HG03520 (cell line): ENCODE data around the gene POLR1B.
"Not testable (repeated sequence)": the region's sequence is repeated elsewhere in the genome, so short reads cannot be mapped to it uniquely, and the experiment has no call there.

ENCODE experiments used
- ATAC-seq: cut with Tn5 transposase; IDR thresholded peaks from one replicate; pipeline ENCODE4 v1.9.1; 2021; ENCODE audit warnings: mild to moderate bottlenecking, moderate library complexity; ENCODE audit not compliant: unreplicated experiment

Gene POLR1B

GRCh38 chr2:112541315-112542122, 746 bp upstream of the POLR1B start:
- ATAC-seq: peak; percentile 47

- ATAC-seq: no peak
Observed at GRCh38 chr2:112542984-112543661, 858 bp downstream of the POLR1B start.

GRCh38 chr2:112547333-112547732, 5.1 kb downstream of the POLR1B start:
- no peak for ATAC-seq

- no peak for ATAC-seq
Observed at GRCh38 chr2:112548980-112549379, 6.7 kb downstream of the POLR1B start.

- no peak for ATAC-seq
Observed at GRCh38 chr2:112566104-112566503, 23.8 kb downstream of the POLR1B start.

- ATAC-seq: not testable (repeated sequence)
Observed at GRCh38 chr2:112566508-112566907, 24.2 kb downstream of the POLR1B start.

GRCh38 chr2:112572005-112572404, 29.7 kb downstream of the POLR1B start:
- ATAC-seq: no peak

GRCh38 chr2:112577756-112578155, 35.5 kb downstream of the POLR1B start:
- ATAC-seq: no peak

- ATAC-seq: no peak
Observed at GRCh38 chr2:112579241-112579640, 37.0 kb downstream of the POLR1B start.

GRCh38 chr2:112580084-112580483, 37.8 kb downstream of the POLR1B start:
- no peak for ATAC-seq

GRCh38 chr2:112582314-112582746, 40.1 kb downstream of the POLR1B start:
- ATAC-seq: no peak

- no peak for ATAC-seq
Observed at GRCh38 chr2:112583497-112584133, 41.4 kb downstream of the POLR1B start.

- peak; percentile 84 for ATAC-seq
Observed at GRCh38 chr2:112584134-112584890, 42.0 kb downstream of the POLR1B start, which contains the start of gene CHCHD5. Gene CHCHD5, plus strand, starts transcription at chr2:112584609. Its CDS starts 39 bp downstream, at chr2:112584648.

- no peak for ATAC-seq
Observed at GRCh38 chr2:112584891-112585250, 42.6 kb downstream of the POLR1B start.

GRCh38 chr2:112585400-112585799, 43.1 kb downstream of the POLR1B start:
- ATAC-seq: no peak

- ATAC-seq: no peak
Observed at GRCh38 chr2:112585873-112586464, 43.7 kb downstream of the POLR1B start.

GRCh38 chr2:112588611-112589045, 46.4 kb downstream of the POLR1B start:
- ATAC-seq: no peak

- ATAC-seq: no peak
Observed at GRCh38 chr2:112591413-112591812, 49.1 kb downstream of the POLR1B start.

- no peak for ATAC-seq
Observed at GRCh38 chr2:112593736-112594135, 51.5 kb downstream of the POLR1B start.

GRCh38 chr2:112597537-112598322, 55.5 kb downstream of the POLR1B start:
- ATAC-seq: no peak
